COLO829 (cell line): ENCODE measurements around the gene DMRT1.
A peak's percentile ranks its signal among the peaks of the same experiment; 100 is the strongest.
"Not testable (repeated sequence)": the region's sequence is repeated elsewhere in the genome, so short reads cannot be mapped to it uniquely, and the experiment has no call there.

Experiments
- DNase-seq: peaks from one replicate; pipeline ENCODE4 v3.0.0; 2012; ENCODE audit warnings: low spot score

DMRT1 gene

GRCh38 chr9:860706-861105 lies 19.2 kb downstream of the DMRT1 start:
- no peak for DNase-seq

- DNase-seq: not testable (repeated sequence)
Observed at GRCh38 chr9:861525-861924, 20.0 kb downstream of the DMRT1 start.

DNA sequence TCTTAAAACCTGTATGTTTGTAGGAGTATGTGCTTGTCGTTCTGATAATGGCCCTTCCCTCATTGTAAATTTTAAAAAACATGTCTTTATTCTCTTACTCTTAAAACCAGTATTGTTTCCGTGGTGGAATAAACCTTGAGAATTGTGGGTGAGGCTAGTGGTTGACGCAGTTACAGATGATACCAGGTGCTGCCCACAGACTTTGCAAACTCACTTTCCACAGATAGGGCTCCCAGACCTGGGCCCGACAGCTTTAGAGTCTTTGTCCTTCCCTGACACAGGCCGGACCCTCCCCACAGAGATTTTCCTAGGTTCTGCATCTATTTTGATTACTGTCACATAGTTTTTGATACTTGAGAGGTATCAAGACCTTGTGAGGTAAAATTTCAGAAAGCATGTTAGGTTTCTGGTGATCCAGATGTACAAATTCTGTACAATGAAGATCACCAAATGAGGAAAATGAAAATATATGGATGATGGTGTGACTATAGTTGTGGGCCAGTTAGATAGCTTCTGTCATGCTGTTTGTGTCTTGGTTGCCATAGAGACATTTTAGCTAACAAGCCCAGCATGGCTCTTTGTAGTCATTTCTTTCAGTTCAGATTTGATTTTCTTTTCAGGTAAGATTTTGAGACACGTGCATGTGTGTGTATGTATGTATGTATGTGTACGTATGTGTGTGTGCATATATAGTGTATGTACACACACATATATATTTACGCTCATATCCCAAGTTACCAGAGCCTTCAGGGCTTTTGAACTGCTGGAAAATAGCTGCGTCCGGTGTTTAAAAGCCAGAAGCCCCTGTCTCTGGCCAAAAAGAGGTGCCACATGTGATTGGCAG lies 33.8 kb downstream of the DMRT1 start:
- no peak for DNase-seq

- DNase-seq: no peak
Observed at GRCh38 chr9:876425-876824, 34.9 kb downstream of the DMRT1 start.

DNA sequence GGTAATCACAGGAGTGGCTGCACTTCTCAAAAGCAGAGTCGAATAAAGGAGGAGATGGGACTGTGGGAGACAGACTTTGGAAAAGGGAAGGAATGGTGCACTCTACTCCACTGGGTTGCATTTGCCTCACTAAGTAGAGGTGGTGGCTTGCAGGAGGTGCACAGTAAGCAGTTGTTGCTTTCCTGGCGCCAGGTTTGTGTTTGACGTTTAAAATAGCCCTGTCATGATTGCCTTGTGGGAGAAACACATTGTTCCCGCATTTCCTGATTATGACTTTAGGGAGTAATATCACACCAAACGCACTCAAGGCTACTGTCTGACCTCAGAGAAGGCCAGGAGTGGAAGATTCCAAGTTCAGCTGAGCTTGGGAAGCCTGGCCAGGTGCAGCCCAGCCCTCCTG lies 36.7 kb downstream of the DMRT1 start:
- DNase-seq: no peak

- no peak for DNase-seq
Observed at GRCh38 chr9:880725-881124, 39.2 kb downstream of the DMRT1 start.

- DNase-seq: no peak
Observed at GRCh38 chr9:882416-882924, 41.0 kb downstream of the DMRT1 start.

DNA sequence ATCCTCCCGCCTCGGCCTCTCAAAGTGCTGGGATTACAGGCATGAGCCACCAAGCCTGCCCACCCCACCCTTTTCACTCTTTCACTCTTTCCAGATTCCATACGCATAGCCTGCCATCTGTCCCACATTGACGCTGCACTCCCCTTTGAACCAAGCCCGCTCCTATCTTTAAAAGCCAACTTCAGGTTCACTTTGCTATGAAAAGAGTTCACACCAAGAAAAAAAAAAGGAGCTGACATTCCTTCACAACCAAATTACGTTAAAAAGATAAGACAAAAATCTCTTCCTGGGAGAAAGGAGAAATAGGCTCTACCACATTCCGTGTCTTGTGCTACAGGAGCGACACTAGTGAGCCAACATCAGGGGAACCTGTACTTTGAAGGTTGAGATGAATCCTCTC lies 41.5 kb downstream of the DMRT1 start:
- DNase-seq: no peak

DNA sequence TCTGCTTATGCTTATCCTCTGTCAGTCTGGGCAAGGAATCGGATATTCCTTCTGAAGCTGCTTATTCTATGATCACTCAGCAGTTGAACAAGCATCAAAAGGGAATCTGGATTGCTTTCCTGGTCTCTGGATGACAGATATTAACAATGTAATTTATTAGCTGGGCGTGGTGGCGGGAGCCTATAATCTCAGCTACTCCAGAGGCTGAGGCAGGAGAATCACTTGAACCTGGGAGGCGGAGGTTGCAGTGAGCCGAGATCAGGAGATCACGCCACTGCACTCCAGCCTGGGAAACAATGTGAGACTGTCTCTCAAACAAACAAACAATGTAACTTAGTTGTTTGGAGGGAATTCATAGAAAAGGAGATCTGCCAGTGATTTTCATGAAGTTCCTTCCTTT lies 45.4 kb downstream of the DMRT1 start:
- DNase-seq: no peak

GRCh38 chr9:892123-892522 lies 50.6 kb downstream of the DMRT1 start:
- no peak for DNase-seq

DNA sequence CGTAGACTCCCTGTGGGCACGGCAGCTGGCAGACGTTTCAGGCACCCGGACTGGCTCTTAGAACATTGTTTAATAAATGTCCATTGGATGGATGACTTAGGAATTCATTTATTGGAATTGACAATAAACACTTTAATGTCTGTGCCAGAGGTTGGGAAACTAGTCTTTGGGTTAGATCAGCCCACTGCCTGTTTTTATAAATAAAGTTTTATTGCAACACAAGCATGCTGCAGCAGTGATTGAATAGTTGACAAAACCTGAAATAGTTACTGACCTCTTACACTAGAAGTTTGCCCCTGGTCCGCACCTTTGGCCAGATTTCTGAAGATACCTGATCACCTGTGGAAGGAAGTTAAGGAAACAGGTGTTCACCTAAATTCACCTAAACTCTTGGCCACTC lies 51.6 kb downstream of the DMRT1 start:
- no peak for DNase-seq

DNA sequence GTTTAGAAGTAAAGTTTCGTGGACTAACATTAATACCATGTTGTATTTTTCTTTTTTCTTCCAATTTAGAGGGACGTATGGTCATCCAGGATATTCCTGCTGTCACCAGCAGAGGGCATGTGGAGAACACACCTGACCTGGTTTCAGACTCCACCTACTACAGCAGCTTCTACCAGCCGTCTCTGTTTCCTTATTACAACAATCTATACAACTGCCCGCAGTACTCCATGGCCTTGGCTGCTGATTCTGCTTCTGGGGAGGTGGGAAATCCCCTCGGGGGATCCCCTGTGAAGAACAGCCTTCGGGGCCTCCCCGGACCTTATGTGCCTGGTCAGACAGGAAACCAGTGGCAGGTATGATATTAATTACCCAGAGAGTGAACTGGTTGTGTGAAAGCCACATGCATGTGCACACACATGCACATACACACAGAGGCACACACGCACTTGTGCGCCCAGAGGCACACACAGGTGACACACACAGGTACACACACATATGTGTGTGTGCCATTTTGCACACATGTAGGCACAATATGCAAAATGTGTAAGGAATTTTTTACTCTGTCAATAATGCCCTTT lies 52.4 kb downstream of the DMRT1 start:
- DNase-seq: peak; percentile 50

DNA sequence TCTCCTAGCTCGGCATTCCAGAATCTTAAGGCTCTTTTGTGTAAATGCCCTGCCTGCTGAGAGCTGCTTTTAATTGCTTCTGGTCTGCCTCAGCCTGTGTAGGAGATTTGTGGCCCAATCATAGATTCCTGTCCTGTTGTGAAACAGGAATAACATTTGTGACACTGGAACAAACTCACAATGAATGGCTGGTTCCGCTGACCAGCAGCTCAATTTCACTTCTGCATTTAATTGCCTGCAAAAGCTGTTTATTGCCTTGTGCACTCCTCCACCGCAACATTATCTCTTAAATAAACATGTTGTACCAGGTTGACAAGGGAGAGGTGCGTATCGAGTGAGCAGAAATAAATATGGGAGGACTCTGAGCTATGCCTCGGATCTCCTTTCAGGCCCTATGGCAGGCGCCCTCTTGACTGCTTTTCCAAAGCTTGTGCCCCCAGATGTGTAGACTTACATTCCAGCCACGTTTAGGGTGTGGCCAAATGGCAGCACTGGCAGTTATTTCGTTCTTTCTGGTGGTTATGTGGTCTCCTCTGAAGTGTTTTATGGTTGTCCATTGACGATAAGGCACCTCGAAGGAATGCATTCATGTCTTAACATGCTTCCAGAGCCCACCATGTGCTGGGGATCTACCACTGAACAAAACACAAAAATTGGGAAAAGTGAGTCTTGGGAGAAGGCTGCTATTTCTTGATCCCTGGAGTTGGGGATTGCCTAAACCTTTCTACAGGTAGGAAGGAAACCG lies 58.1 kb downstream of the DMRT1 start:
- DNase-seq: no peak

DNA sequence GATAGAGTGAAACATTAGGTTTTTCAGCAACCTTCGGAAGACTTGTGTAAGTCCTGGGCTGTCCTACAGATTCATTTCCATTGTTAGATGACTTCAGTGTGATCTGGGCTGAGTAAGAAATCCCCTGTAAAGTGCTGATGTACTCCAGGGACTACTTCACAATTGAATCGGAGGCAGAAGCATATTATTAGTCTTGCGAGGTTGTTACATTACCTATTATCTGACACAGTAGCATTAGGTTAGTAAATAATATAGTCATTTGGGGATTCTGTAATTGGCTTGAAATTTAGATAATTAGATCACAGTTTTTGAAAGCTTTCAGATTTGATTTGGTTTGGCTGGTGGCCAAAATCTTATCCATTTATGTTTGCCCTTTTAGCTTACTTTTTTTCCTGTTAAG lies 62.4 kb downstream of the DMRT1 start:
- DNase-seq: no peak

DNA sequence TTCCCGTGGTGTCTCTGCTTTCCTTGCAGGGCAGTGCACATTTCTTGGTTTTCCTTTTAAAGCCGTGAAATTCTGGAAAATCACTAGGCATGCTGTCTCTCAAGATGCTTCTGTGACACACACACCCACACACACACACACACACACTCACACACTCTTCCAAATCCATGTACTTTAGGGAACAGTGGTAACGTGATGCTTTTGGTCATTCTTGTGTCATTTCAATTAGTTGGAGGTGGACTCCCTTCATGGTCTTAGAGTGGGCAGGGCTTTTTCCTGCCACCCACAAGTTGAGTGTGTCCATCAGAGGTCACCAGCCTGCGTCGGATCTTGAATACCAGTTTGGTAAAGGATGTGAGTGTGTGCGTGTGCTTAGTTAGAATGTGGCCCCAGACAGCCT lies 64.4 kb downstream of the DMRT1 start:
- DNase-seq: no peak

- DNase-seq: no peak
Observed at GRCh38 chr9:908536-909205, 67.2 kb downstream of the DMRT1 start.

GRCh38 chr9:911005-911404 lies 69.5 kb downstream of the DMRT1 start:
- no peak for DNase-seq

DNA sequence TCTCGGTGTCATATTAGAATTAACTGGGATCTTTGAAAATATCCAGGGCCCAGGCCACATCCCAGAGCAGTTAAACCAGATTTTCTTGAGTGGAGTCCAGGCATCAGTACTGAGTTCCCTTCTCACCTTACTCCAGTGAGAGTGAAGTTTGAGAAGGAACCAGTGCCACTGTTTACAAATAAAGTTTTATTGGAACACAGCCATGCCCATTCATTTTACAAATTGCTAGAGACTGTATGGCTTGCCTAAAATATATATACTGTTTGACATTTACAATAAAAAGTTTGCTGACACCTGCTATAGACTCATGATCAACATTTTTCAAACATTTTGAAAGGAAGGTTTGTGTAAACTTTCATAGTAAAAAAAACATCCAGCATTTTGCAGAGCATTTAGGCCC lies 71.3 kb downstream of the DMRT1 start:
- no peak for DNase-seq

DNA sequence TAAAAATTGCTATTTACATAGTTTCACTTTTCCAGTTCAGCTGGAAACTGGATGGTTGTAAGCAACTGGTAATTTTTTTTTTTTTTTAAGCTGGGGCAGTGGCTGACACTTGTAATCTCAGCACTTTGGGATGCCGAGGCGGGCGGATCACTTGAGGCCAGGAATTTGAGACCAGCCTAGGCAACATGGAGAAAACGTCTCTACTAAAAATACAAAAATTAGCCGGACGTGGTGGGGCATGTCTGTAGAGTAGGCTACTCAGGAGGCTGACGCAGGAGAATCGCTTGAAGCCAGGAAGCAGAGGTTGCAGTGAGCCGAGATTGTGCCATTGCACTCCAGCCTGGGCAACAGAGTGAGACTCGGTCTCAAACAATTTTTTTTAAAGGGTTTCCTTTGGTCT lies 72.0 kb downstream of the DMRT1 start:
- DNase-seq: not testable (repeated sequence)

DNA sequence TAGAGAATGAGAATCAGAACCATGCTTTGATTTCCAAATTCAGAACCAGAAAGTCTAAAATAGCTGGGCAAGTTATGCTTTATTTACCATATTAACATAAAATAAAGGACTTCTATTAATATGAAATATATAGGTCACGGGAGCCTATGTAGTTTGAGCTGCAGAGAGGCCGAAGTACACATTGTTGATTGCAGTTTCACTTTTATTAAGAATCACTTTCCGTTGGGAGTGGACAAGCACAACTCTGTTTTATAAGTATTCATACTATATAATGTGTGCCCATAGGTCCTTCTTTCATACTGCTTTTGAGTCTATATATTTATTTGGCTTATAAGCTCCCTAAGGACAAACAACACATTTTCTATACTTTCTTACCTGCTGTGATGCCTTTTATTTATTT lies 76.2 kb downstream of the DMRT1 start:
- no peak for DNase-seq

- DNase-seq: no peak
Observed at GRCh38 chr9:920927-921326, 79.4 kb downstream of the DMRT1 start.

DNA sequence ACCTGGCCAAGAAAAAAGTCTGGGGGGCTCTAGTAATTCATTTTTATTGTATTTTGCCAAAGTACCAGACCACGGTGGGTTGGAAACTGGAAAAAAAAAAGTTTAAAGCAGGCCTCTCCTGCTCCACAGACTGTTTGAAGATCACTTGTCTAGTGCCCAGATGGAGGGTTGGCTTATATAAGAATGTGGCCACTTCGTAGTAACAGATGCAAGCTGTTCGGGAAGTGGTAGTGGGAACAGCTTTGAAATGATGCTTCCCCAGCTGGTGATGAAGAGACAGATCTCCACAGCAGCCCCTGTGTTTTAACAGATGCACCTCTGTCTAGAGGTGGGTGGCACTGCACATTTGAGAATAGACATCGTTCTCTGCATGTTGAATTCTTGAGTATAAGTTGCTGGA lies 80.7 kb downstream of the DMRT1 start:
- DNase-seq: no peak
